ENCODE data around the gene SLC49A4.

DNA sequence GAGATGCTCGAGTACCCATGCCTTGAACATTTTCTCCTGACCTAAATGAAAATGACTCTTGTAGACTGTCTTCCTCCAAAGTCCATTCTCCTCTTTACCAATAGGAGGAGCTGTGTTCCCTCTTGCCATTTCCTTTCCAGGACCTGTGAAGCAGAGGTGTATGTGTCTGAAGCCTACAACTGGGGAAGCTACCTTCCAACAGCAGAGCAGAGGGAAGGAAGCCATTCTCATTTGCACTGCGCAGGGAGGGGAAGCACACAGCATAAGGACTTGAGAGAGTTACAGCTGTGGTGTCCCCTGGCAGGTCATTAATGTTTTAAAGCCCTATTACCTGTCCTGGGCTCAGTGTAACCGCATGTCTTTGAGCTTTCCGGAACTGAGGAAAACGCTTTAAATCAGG lies 39.9 kb upstream of the SLC49A4 start:
- TF ChIP-seq, protein P1, sequence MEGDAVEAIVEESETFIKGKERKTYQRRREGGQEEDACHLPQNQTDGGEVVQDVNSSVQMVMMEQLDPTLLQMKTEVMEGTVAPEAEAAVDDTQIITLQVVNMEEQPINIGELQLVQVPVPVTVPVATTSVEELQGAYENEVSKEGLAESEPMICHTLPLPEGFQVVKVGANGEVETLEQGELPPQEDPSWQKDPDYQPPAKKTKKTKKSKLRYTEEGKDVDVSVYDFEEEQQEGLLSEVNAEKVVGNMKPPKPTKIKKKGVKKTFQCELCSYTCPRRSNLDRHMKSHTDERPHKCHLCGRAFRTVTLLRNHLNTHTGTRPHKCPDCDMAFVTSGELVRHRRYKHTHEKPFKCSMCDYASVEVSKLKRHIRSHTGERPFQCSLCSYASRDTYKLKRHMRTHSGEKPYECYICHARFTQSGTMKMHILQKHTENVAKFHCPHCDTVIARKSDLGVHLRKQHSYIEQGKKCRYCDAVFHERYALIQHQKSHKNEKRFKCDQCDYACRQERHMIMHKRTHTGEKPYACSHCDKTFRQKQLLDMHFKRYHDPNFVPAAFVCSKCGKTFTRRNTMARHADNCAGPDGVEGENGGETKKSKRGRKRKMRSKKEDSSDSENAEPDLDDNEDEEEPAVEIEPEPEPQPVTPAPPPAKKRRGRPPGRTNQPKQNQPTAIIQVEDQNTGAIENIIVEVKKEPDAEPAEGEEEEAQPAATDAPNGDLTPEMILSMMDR (IDR thresholded peaks at IDR 0.05) = peak; percentile 53 to 77 (median 70)
- TF ChIP-seq POLR2A (IDR thresholded peaks at IDR 0.05) = no peak

Data from adrenal gland (tissue), 5 donors.